ENCODE measurements around the gene RNF207. TPM values are rescaled to one million over a fixed set of nuclear protein-coding genes. Genes with fewer than 3 reads are reported as not detected.

RNF207 gene
- total RNA-seq, 1 experiment from 2014 or later, result 4.9 TPM

GRCh38 chr1:6167391-6168303 lies 38.3 kb upstream of the RNF207 start:
- no peaks in the 10 kb centered on the region for H3K36me3 Mint-ChIP-seq (ENCODE audit: insufficient read depth in 1 of 3, low read depth in 3 of 3)
- no peak overlapping the region for H4K5ac ChIP-seq (ENCODE audit: insufficient read length, low read depth, low read length)
- no peak overlapping the region for H4K8ac ChIP-seq (replicated peaks; ENCODE audit: insufficient read length, low read depth, low read length)
- no peak overlapping the region for H3K4me2 ChIP-seq (ENCODE audit: insufficient read depth, insufficient read length, low read length)
- no peaks in the 10 kb centered on the region for H3K79me1 ChIP-seq (ENCODE audit: insufficient read depth, low read depth, low read length, poor library complexity, severe bottlenecking)
- H2BK5ac ChIP-seq (ENCODE audit: insufficient read length, low read length), result no peak overlapping the region
- H3K4ac ChIP-seq (ENCODE audit: low read depth, low read length), result no peak overlapping the region
- no peaks in the 10 kb centered on the region for H3K79me2 ChIP-seq (ENCODE audit: insufficient read depth, low read length)
- no peak overlapping the region for H3K56ac ChIP-seq (ENCODE audit: insufficient read length, low read depth, low read length)
- no peak overlapping the region for H3K14ac ChIP-seq (ENCODE audit: insufficient read depth, low read length)
- DNase-seq, result no peak
- no peak overlapping the region for H3K4me3 Mint-ChIP-seq
- H3K23me2 ChIP-seq (ENCODE audit: insufficient read length, low read depth, low read length, poor library complexity, severe bottlenecking), result no peaks in the 10 kb centered on the region
- peaks cover 0 to 9% of the 10 kb centered on the region in 2 experiments; a peak in 2 of 4 replicates for H3K4me1 Mint-ChIP-seq
- H3K27ac ChIP-seq (ENCODE audit: insufficient read length, low read depth, low read length), result no peak overlapping the region
- no peak overlapping the region for H3K9ac ChIP-seq (ENCODE audit: extremely low read depth, insufficient read length, low read length)
- H4K91ac ChIP-seq (ENCODE audit: insufficient read length, low read depth, low read length), result no peak overlapping the region
- H2BK120ac ChIP-seq (ENCODE audit: low read depth, low read length, poor library complexity, severe bottlenecking), result no peak overlapping the region
- H3K18ac ChIP-seq (ENCODE audit: insufficient read length, low read depth, low read length), result no peak overlapping the region
- no peak overlapping the region for H2AK5ac ChIP-seq (ENCODE audit: insufficient read length, low read length)
- H2AFZ ChIP-seq (ENCODE audit: low read length), result no peak overlapping the region
- H3K9me3 ChIP-seq (ENCODE audit: control insufficient read depth, low read depth, low read length), result no peaks in the 10 kb centered on the region
- H2BK20ac ChIP-seq (ENCODE audit: low read depth, low read length, poor library complexity, severe bottlenecking), result no peak overlapping the region
- H3K23ac ChIP-seq (ENCODE audit: insufficient read length, low read depth, low read length), result no peak overlapping the region
- TF ChIP-seq CTCF (conservative IDR thresholded peaks at IDR 0.05), result no peak
- no peaks in the 10 kb centered on the region for H4K20me1 ChIP-seq (ENCODE audit: control insufficient read depth, insufficient read depth, insufficient read length)
- no peaks in the 10 kb centered on the region for H3K9me3 Mint-ChIP-seq
- no peaks in the 10 kb centered on the region for H3K27me3 ChIP-seq (ENCODE audit: insufficient read depth, low read length)
- H3K4me1 ChIP-seq (ENCODE audit: insufficient read depth, low read length), result no peaks in the 10 kb centered on the region
- WGBS (ENCODE audit: extremely low coverage, insufficient read length, low lambda C conversion rate), result no CpG with 5 or more reads among the region's 34 CpGs
- no peak overlapping the region; a peak in 1 of 7 replicates for H3K27ac Mint-ChIP-seq
- no peak overlapping the region for H2BK15ac ChIP-seq (ENCODE audit: low read depth, low read length)
- no peak overlapping the region for H3T11ph ChIP-seq (ENCODE audit: low read length)
- H2BK12ac ChIP-seq (ENCODE audit: insufficient read length, low read depth, low read length), result no peak overlapping the region
- peaks cover 6% of the 10 kb centered on the region for H3K27me3 Mint-ChIP-seq (ENCODE audit: low read depth)
